Activated CD4-positive, alpha-beta T cell treated with anti-CD3 and anti-CD28 coated beads, Interleukin-2, amount 10 ng/mL, durations not matched to agents 7 days and 5 days (primary cell): ENCODE results near the gene MED12L. TPM values are rescaled to one million over a fixed set of nuclear protein-coding genes. Genes with fewer than 3 reads are reported as not detected.
A peak's percentile ranks its signal among the peaks of the same experiment; 100 is the strongest.
"Not testable (repeated sequence)": the region's sequence is repeated elsewhere in the genome, so short reads cannot be mapped to it uniquely, and the experiment has no call there.

Experiments
- CTCF ChIA-PET: fragments of 350-600 bp; sonication (Branson Sonifier 250); formaldehyde crosslinking; loops from one replicate; lab custom pipeline; 2021; ENCODE audit warnings: antibody characterized with exemption; lab: Charles Lee
- POLR2A ChIA-PET: fragments of 350-600 bp; sonication (Branson Sonifier 250); formaldehyde crosslinking; loops from one replicate; lab custom pipeline; 2021; ENCODE audit warnings: antibody characterized with exemption; lab: Charles Lee
- DNase-seq: peaks from one replicate; pipeline ENCODE4 v3.0.0-alpha.2; 2020
- H3K27ac Mint-ChIP-seq: one replicate; pipeline ENCODE4 v1.8.0; 2021; ENCODE audit warnings: mild to moderate bottlenecking, moderate library complexity, mixed read lengths
- H3K27me3 Mint-ChIP-seq: one replicate; pipeline ENCODE4 v1.8.0; 2021; ENCODE audit warnings: mixed read lengths
- H3K36me3 Mint-ChIP-seq: one replicate; pipeline ENCODE4 v1.8.0; 2021; ENCODE audit warnings: low read depth, mixed read lengths
- H3K4me1 Mint-ChIP-seq: one replicate; pipeline ENCODE4 v1.8.0; 2021; ENCODE audit warnings: mixed read lengths
- H3K4me3 Mint-ChIP-seq: one replicate; pipeline ENCODE4 v1.8.0; 2021; ENCODE audit warnings: mild to moderate bottlenecking, moderate library complexity, mixed read lengths
- H3K9me3 Mint-ChIP-seq: one replicate; pipeline ENCODE4 v1.8.0; 2021; ENCODE audit warnings: mixed read lengths
- total RNA-seq, 2 experiments: library from RNA; stranded (reverse); gene quantifications; one replicate each; pipeline ENCODE4 v1.2.3, GENCODE V29; 2021

The MED12L gene
- total RNA-seq, 2 experiments from 2014 or later, result 0.35 to 0.92 TPM

GRCh38 chr3:151372063-151372820 is 286.8 kb downstream of the MED12L start:
- CTCF ChIA-PET, result interaction anchor here (1.2 kb wide), 1 partner anchor 13 kb away, joined by 3 read pairs; no protein-coding TSS in a partner anchor
- Mint-ChIP-seq H3K4me3 (no peak overlapping the region), H3K27ac (no peak overlapping the region)

GRCh38 chr3:151377768-151378385 is 292.4 kb downstream of the MED12L start:
- Mint-ChIP-seq H3K27ac (no peak overlapping the region), H3K4me1 (peaks cover 3% of the 10 kb centered on the region), H3K4me3 (no peak overlapping the region), H3K27me3 (peaks cover 5% of the 10 kb centered on the region), H3K9me3 (no peaks in the 10 kb centered on the region), H3K36me3 (no peaks in the 10 kb centered on the region)
- DNase-seq, result no peak
- CTCF ChIA-PET, result interaction anchor here (1.5 kb wide), 1 partner anchor 18 kb away, joined by 3 read pairs; no protein-coding TSS in a partner anchor
- POLR2A ChIA-PET, result no interaction called here

More at GRCh38 chr3:151372063-151372820, 286.8 kb downstream of the MED12L start:
- POLR2A ChIA-PET, result no interaction called here
- Mint-ChIP-seq H3K9me3 (no peaks in the 10 kb centered on the region), H3K36me3 (no peaks in the 10 kb centered on the region), H3K4me1 (no peaks in the 10 kb centered on the region), H3K27me3 (peaks cover 5% of the 10 kb centered on the region)
- DNase-seq, result no peak

GRCh38 chr3:151379083-151379734 is 293.7 kb downstream of the MED12L start:
- H3K27me3 Mint-ChIP-seq, result peaks cover 5% of the 10 kb centered on the region
- H3K27ac Mint-ChIP-seq, result no peak overlapping the region
- H3K4me3 Mint-ChIP-seq, result no peak overlapping the region
- CTCF ChIA-PET, result no interaction called here
- POLR2A ChIA-PET, result no interaction called here
- no peaks in the 10 kb centered on the region for H3K36me3 Mint-ChIP-seq
- peaks cover 9% of the 10 kb centered on the region for H3K4me1 Mint-ChIP-seq
- no peaks in the 10 kb centered on the region for H3K9me3 Mint-ChIP-seq
- DNase-seq, result peak; percentile 13

- DNase-seq, result no peak
- no peak overlapping the region for H3K4me3 Mint-ChIP-seq
- ChIA-PET CTCF (no interaction called here), POLR2A (no interaction called here)
- no peak overlapping the region for H3K27ac Mint-ChIP-seq
- no peaks in the 10 kb centered on the region for H3K27me3 Mint-ChIP-seq
- H3K36me3 Mint-ChIP-seq, result no peaks in the 10 kb centered on the region
- H3K4me1 Mint-ChIP-seq, result peaks cover 17% of the 10 kb centered on the region
- H3K9me3 Mint-ChIP-seq, result no peaks in the 10 kb centered on the region
Measured at GRCh38 chr3:151382671-151383070, 297.2 kb downstream of the MED12L start.

GRCh38 chr3:151383111-151383510 is 297.6 kb downstream of the MED12L start:
- Mint-ChIP-seq H3K27me3 (no peaks in the 10 kb centered on the region), H3K4me3 (no peak overlapping the region), H3K36me3 (no peaks in the 10 kb centered on the region), H3K9me3 (no peaks in the 10 kb centered on the region), H3K4me1 (peaks cover 20% of the 10 kb centered on the region), H3K27ac (no peak overlapping the region)
- DNase-seq, result no peak
- POLR2A ChIA-PET, result no interaction called here
- CTCF ChIA-PET, result no interaction called here

- Mint-ChIP-seq H3K9me3 (no peaks in the 10 kb centered on the region), H3K27ac (no peak overlapping the region), H3K4me3 (no peak overlapping the region), H3K27me3 (peaks cover under 1% of the 10 kb centered on the region), H3K36me3 (no peaks in the 10 kb centered on the region), H3K4me1 (peaks cover 20% of the 10 kb centered on the region)
- ChIA-PET POLR2A (no interaction called here), CTCF (no interaction called here)
- DNase-seq, result no peak
Measured at GRCh38 chr3:151383956-151384355, 298.5 kb downstream of the MED12L start.

GRCh38 chr3:151384741-151385174 is 299.3 kb downstream of the MED12L start, which contains the start of gene P2RY12:
Gene P2RY12, minus strand, starts transcription at chr3:151384753. Its CDS starts 45,908 bp downstream, at chr3:151338845.
- Mint-ChIP-seq H3K27ac (no peak within 1 kb of the TSS), H3K36me3 (no peaks in the 10 kb centered on the region), H3K27me3 (peaks cover 4% of the 10 kb centered on the region), H3K9me3 (no peaks in the 10 kb centered on the region), H3K4me3 (no peak within 1 kb of the TSS), H3K4me1 (peaks cover 20% of the 10 kb centered on the region)
- DNase-seq, result no peak
- POLR2A ChIA-PET, result no interaction called here
- CTCF ChIA-PET, result interaction anchor here (1.0 kb wide), 1 partner anchor 10 kb away, joined by 3 read pairs; no protein-coding TSS in a partner anchor

- H3K9me3 Mint-ChIP-seq, result no peaks in the 10 kb centered on the region
- no peak overlapping the region for H3K4me3 Mint-ChIP-seq
- H3K36me3 Mint-ChIP-seq, result no peaks in the 10 kb centered on the region
- no peak for DNase-seq
- peaks cover 20% of the 10 kb centered on the region for H3K4me1 Mint-ChIP-seq
- CTCF ChIA-PET, result interaction anchor here (0.5 to 1.0 kb wide), 4 partner anchors 13 to 1939 kb away, joined by 3 read pairs; no protein-coding TSS in a partner anchor
- H3K27me3 Mint-ChIP-seq, result peaks cover 4% of the 10 kb centered on the region
- POLR2A ChIA-PET, result no interaction called here
- H3K27ac Mint-ChIP-seq, result no peak overlapping the region
Measured at GRCh38 chr3:151386056-151386455, 300.6 kb downstream of the MED12L start.

GRCh38 chr3:151387432-151387831 is 302.0 kb downstream of the MED12L start:
- H3K9me3 Mint-ChIP-seq, result no peaks in the 10 kb centered on the region
- peaks cover 20% of the 10 kb centered on the region for H3K4me1 Mint-ChIP-seq
- H3K27me3 Mint-ChIP-seq, result peaks cover 4% of the 10 kb centered on the region
- ChIA-PET CTCF (no interaction called here), POLR2A (no interaction called here)
- no peak for DNase-seq
- no peak overlapping the region for H3K4me3 Mint-ChIP-seq
- H3K27ac Mint-ChIP-seq, result no peak overlapping the region
- no peaks in the 10 kb centered on the region for H3K36me3 Mint-ChIP-seq

GRCh38 chr3:151387842-151388241 is 302.4 kb downstream of the MED12L start:
- Mint-ChIP-seq H3K27ac (no peak overlapping the region), H3K9me3 (no peaks in the 10 kb centered on the region), H3K36me3 (no peaks in the 10 kb centered on the region), H3K4me3 (no peak overlapping the region), H3K27me3 (peaks cover 5% of the 10 kb centered on the region), H3K4me1 (peaks cover 17% of the 10 kb centered on the region)
- ChIA-PET POLR2A (no interaction called here), CTCF (no interaction called here)
- DNase-seq, result no peak

- ChIA-PET POLR2A (no interaction called here), CTCF (interaction anchor here (0.8 kb wide), 1 partner anchor 37 kb away, joined by 3 read pairs; no protein-coding TSS in a partner anchor)
- Mint-ChIP-seq H3K4me3 (no peak overlapping the region), H3K36me3 (no peaks in the 10 kb centered on the region), H3K9me3 (no peaks in the 10 kb centered on the region), H3K4me1 (peaks cover 5% of the 10 kb centered on the region), H3K27ac (no peak overlapping the region), H3K27me3 (peaks cover 9% of the 10 kb centered on the region)
- DNase-seq, result no peak
Measured at GRCh38 chr3:151391720-151392119, 306.3 kb downstream of the MED12L start.

- H3K4me1 Mint-ChIP-seq, POLR2A ChIA-PET, H3K27ac Mint-ChIP-seq, H3K9me3 Mint-ChIP-seq, DNase-seq, H3K27me3 Mint-ChIP-seq, H3K4me3 Mint-ChIP-seq, H3K36me3 Mint-ChIP-seq: not testable (repeated sequence)
- CTCF ChIA-PET, result interaction anchor here (0.8 kb wide), 1 partner anchor 37 kb away, joined by 3 read pairs; no protein-coding TSS in a partner anchor
Measured at GRCh38 chr3:151392191-151392590, 306.7 kb downstream of the MED12L start.
